Heart left ventricle (tissue), 16 donors: ENCODE data around the gene SYNM. TPM values are rescaled to one million over a fixed set of nuclear protein-coding genes. Genes with fewer than 3 reads are reported as not detected.

Experiments used
- ATAC-seq, 4 donors: fragments of 200-7000 bp; cut with Tn5 transposase; one replicate each; pipeline ENCODE4 v1.9.1; 2020 to 2022; ENCODE audit warnings: moderate library complexity in 4 of 4, mild to moderate bottlenecking in 3 of 4, moderate number of reproducible peaks in 1 of 4
- DNase-seq, 5 donors: peaks; one replicate each; pipeline ENCODE4 v3.0.0-alpha.2; 2020
- H3K27ac ChIP-seq, 12 donors: fragments of 200-600 bp; sonication (generic) in 4 of 12; one replicate each; pipeline versions ENCODE4 v1.5.0 to v1.8.0; 2016 to 2022; ENCODE audit warnings: mild to moderate bottlenecking in 2 of 12
- H3K27me3 ChIP-seq, 9 donors: fragments of 200-600 bp; sonication (generic) in 2 of 9; one replicate each; pipeline versions ENCODE4 v1.5.1 to v1.8.0; 2016 to 2022; ENCODE audit warnings: mild to moderate bottlenecking in 3 of 9
- H3K36me3 ChIP-seq, 9 donors: fragments of 200-600 bp; sonication (generic) in 2 of 9; one replicate each; pipeline versions ENCODE4 v1.5.0 to v1.8.0; 2018 to 2022; ENCODE audit warnings: mild to moderate bottlenecking in 2 of 9
- H3K4me1 ChIP-seq, 12 donors: fragments of 200-600 bp; sonication (generic) in 4 of 12; one replicate each; pipeline versions ENCODE4 v1.5.0 to v1.8.0; 2016 to 2022; ENCODE audit warnings: mild to moderate bottlenecking in 3 of 12
- H3K4me3 ChIP-seq, 12 donors: fragments of 200-600 bp; sonication (generic) in 4 of 12; one replicate each; pipeline versions ENCODE4 v1.5.0 to v1.8.0; 2017 to 2022; ENCODE audit warnings: mild to moderate bottlenecking in 9 of 12, moderate library complexity in 4 of 12
- H3K9me3 ChIP-seq, 12 donors: fragments of 200-600 bp; sonication (generic) in 4 of 12; one replicate each; pipeline versions ENCODE4 v1.5.0 to v1.8.0; 2016 to 2022; ENCODE audit warnings: mild to moderate bottlenecking in 1 of 12
- POLR2A ChIP-seq, 2 donors: fragments of 450-650 bp; IDR thresholded peaks; one replicate each; pipeline ENCODE4 v1.6.1; 2017; ENCODE audit warnings: antibody characterized with exemption in 2 of 2, mild to moderate bottlenecking in 2 of 2, moderate library complexity in 2 of 2
- WGBS, 4 donors: extraction: QIAGEN DNeasy Blood & Tissue Kit in 2 of 4; methylation state at CpG; one replicate each; pipeline versions ENCODE4 v1.1.5 to v1.1.7; 2013 to 2018; 5-methylcytosine and 5-hydroxymethylcytosine counted together
- intact Hi-C, 10 donors: fragments of 100-400 bp; cut with DNase I; formaldehyde crosslinking; loops; one replicate each; pipeline versions ENCODE4 v1.11.1 to v1.14.2; 2022
- polyA plus RNA-seq, 2 donors: library from polyadenylated mRNA; stranded (reverse); fragments of 200-250 nt; gene quantifications; one replicate each; pipeline ENCODE4 v1.2.3, GENCODE V29; 2013
- total RNA-seq, 9 donors: library from RNA; depleted of rRNA in 2 of 9; stranded (reverse); fragments of >200 nt in 2 of 9; fragmentation: NEBNext Ultra II Directional in 3 of 9; extraction: Animal tissue kit (Norgen Biotek cat#: 25700) in 3 of 9; gene quantifications; one replicate each; pipeline versions ENCODE4 v1.1.0 to v1.2.4, GENCODE V29; 2016 to 2023
- TF ChIP-seq, protein P1 (sequence below), 12 donors: fragments of 200-600 bp; sonication (generic) in 4 of 12; IDR thresholded peaks; one replicate each; pipeline versions ENCODE4 v1.5.0 to v1.8.0; 2018 to 2022; ENCODE audit warnings: antibody characterized with exemption in 12 of 12, mild to moderate bottlenecking in 5 of 12
- donor health status: ischemic (EF 13 %, LVEDD 7.1; RV severe dilation, severe dysfunction).
- donor health status: healthy with polysubstance abuse.
- donor health status: DM: no; HTN: yes; CAD: no.
- donor health status: DM: no; HTN: no; CAD: no.
- donor health status: ischemic (EF 25% LVEDD 6.9; RV normal size, moderate dysfunction).
- donor health status: ischemic (EF 25% LVEDD 5.7; RV mildly dilated, moderate dysfunction).
- donor health status: healthy.
- donor health status: DM: yes; HTN: yes; CAD: no.
- donor health status: ischemic (EF 35%, LVEDD 5.7; RV mildly dilated, moderate dysfunction).
- donor health status: nonischemic (EF 11% LVEDD 7.7; RV severe dilation, severe dysfunction).
- donor health status: DM: yes; HTN: yes; CAD: no.
- donor health status: PGD.
- donor health status: ischemic (EF 29% LVEDD 5.4; RV normal size, mild dysfunction).
- donor health status: nonischemic (EF 23%, LVEDD 6.1; RV moderate dilation, normal function).

SYNM gene
- total and polyA plus RNA-seq, 11 donors: 113 to 455 (median 262) TPM

GRCh38 chr15:99103279-99103678 is 1.6 kb upstream of the SYNM start:
- Histone ChIP-seq H3K27ac (no peak overlapping the region), H3K9me3 (no peaks in the 10 kb centered on the region), H3K4me1 (peaks cover 0 to 40% (median 15%) of the 10 kb centered on the region in 12 donors)

GRCh38 chr15:99105514-99106341 is 848 bp downstream of the SYNM start:
- peaks cover 0 to 48% (median 0%) of the 10 kb centered on the region in 9 donors for H3K27me3 ChIP-seq
- DNase-seq: peak; percentile 58 to 78 (median 61)
- peak overlapping the region; percentile 48 to 98 (median 92) for H3K27ac ChIP-seq
- intact Hi-C loops: loop anchor here in 6 of 10 donors (1.0 to 5.0 kb wide), 7 partner anchors 37 to 108 kb away; no protein-coding TSS in a partner anchor
- no peak for TF ChIP-seq POLR2A (IDR thresholded peaks at IDR 0.05)
- TF ChIP-seq, protein P1, sequence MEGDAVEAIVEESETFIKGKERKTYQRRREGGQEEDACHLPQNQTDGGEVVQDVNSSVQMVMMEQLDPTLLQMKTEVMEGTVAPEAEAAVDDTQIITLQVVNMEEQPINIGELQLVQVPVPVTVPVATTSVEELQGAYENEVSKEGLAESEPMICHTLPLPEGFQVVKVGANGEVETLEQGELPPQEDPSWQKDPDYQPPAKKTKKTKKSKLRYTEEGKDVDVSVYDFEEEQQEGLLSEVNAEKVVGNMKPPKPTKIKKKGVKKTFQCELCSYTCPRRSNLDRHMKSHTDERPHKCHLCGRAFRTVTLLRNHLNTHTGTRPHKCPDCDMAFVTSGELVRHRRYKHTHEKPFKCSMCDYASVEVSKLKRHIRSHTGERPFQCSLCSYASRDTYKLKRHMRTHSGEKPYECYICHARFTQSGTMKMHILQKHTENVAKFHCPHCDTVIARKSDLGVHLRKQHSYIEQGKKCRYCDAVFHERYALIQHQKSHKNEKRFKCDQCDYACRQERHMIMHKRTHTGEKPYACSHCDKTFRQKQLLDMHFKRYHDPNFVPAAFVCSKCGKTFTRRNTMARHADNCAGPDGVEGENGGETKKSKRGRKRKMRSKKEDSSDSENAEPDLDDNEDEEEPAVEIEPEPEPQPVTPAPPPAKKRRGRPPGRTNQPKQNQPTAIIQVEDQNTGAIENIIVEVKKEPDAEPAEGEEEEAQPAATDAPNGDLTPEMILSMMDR (IDR thresholded peaks at IDR 0.05): peak in 2 of 12 donors; percentile 31 to 32
- no peaks in the 10 kb centered on the region for H3K36me3 ChIP-seq
- ATAC-seq: peak; percentile 3 to 33 (median 13)
- peak overlapping the region; percentile 60 to 79 (median 71) for H3K4me3 ChIP-seq
- no peaks in the 10 kb centered on the region for H3K9me3 ChIP-seq
- WGBS, 4 donors: 0 to 1% (median 1%) methylated on average over 70 to 116 of the region's 116 CpGs
- H3K4me1 ChIP-seq: peaks cover 0 to 56% (median 26%) of the 10 kb centered on the region in 12 donors

More at GRCh38 chr15:99103279-99103678, 1.6 kb upstream of the SYNM start:
- WGBS, 4 donors: 88 to 96% (median 92%) methylated on average over 2 of the region's 2 CpGs
- peaks cover 0 to 58% (median 0%) of the 10 kb centered on the region in 9 donors for H3K27me3 ChIP-seq
- no peaks in the 10 kb centered on the region for H3K36me3 ChIP-seq
- no peak for TF ChIP-seq POLR2A (IDR thresholded peaks at IDR 0.05)
- TF ChIP-seq, protein P1 (IDR thresholded peaks at IDR 0.05): no peak
- no peak overlapping the region for H3K4me3 ChIP-seq
- ATAC-seq (no peak), DNase-seq (no peak)
- intact Hi-C loops: loop anchor here in 2 of 10 donors (2.0 kb wide), 1 partner anchor 110 kb away; no protein-coding TSS in a partner anchor

- ATAC-seq (peak; percentile 52 to 84 (median 68)), DNase-seq (peak in 4 of 5 donors; percentile 68 to 84 (median 74))
- peak overlapping the region; percentile 48 to 98 (median 92) for H3K27ac ChIP-seq
- H3K27me3 ChIP-seq: peaks cover 0 to 48% (median 0%) of the 10 kb centered on the region in 9 donors
- no peaks in the 10 kb centered on the region for H3K9me3 ChIP-seq
- 18 to 25% (median 22%) methylated on average over 15 of the region's 15 CpGs for WGBS, 4 donors
- peaks cover 0 to 6% (median 0%) of the 10 kb centered on the region in 9 donors for H3K36me3 ChIP-seq
- intact Hi-C loops: loop anchor here in 3 of 10 donors (2.0 to 5.0 kb wide), 4 partner anchors 36 to 74 kb away; no protein-coding TSS in a partner anchor
- H3K4me1 ChIP-seq: peaks cover 0 to 63% (median 33%) of the 10 kb centered on the region in 12 donors
- TF ChIP-seq, protein P1 (IDR thresholded peaks at IDR 0.05): no peak
- TF ChIP-seq POLR2A (IDR thresholded peaks at IDR 0.05): no peak
- H3K4me3 ChIP-seq: peak overlapping the region; percentile 60 to 79 (median 71)
These were observed 1.7 kb downstream of the SYNM start for GRCh38 chr15:99106417-99107220.
